ENCODE data around the gene FANCE. TPM values are rescaled to one million over a fixed set of nuclear protein-coding genes. Genes with fewer than 3 reads are reported as not detected.

The FANCE gene
- total RNA-seq, 2 experiments from 2014 or later, result 14.9 to 15.9 TPM

DNA sequence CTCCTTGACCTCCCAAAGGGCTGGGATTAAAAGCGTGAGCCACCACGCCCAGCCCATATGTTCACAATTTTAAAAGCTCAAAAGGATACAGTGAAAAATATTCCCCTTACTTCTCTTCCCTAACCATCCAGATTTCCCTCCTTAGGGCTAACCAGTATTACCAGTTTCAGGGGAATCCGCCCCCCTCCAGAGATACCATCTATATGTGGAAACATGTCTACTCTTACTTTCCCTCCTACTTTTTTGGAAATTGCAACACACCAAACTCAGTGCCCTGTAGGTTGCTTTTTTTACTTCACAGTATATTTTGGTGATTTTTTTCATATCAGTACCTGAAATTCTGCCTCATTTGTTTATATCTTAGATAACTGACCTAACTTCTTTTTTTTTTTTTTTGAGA lies 9.1 kb downstream of the FANCE start:
- no peak for DNase-seq
- Mint-ChIP-seq H3K36me3 (peaks cover 23% of the 10 kb centered on the region), H3K27ac (no peak overlapping the region), H3K4me3 (no peak overlapping the region), H3K4me1 (peaks cover 7% of the 10 kb centered on the region), H3K9me3 (no peaks in the 10 kb centered on the region), H3K27me3 (no peaks in the 10 kb centered on the region)
- no peak for ATAC-seq (ENCODE audit: low read depth)
- POLR2A ChIA-PET, result no interaction called here

DNA sequence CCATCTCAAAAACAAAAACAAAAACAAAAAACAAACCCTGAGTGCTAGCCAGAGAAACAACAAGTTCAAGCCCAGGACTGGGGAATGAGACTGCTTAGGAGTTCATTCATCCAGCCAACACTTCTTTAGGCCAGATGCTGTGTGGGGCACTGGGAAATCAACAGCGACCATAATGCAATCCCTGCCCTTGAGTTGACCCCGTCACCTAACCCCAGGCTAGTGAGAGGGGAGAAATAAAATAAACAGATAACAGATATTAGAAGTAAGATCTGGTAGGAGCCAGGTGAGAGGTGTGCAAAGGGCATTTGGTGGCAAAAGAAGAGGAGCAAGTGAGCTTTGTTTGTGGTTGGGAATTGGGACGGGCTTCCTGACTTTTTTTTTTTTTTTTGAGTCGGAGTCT lies 11.2 kb downstream of the FANCE start:
- POLR2A ChIA-PET, result interaction anchor here (0.6 kb wide), 1 partner anchor 165 kb away, joined by 5 read pairs; no protein-coding TSS in a partner anchor
- no peak overlapping the region for H3K4me3 Mint-ChIP-seq
- peaks cover 8% of the 10 kb centered on the region for H3K4me1 Mint-ChIP-seq
- H3K9me3 Mint-ChIP-seq, result no peaks in the 10 kb centered on the region
- ATAC-seq (ENCODE audit: low read depth) (no peak), DNase-seq (no peak)
- no peaks in the 10 kb centered on the region for H3K27me3 Mint-ChIP-seq
- no peak overlapping the region for H3K27ac Mint-ChIP-seq
- peaks cover 34% of the 10 kb centered on the region for H3K36me3 Mint-ChIP-seq

DNA sequence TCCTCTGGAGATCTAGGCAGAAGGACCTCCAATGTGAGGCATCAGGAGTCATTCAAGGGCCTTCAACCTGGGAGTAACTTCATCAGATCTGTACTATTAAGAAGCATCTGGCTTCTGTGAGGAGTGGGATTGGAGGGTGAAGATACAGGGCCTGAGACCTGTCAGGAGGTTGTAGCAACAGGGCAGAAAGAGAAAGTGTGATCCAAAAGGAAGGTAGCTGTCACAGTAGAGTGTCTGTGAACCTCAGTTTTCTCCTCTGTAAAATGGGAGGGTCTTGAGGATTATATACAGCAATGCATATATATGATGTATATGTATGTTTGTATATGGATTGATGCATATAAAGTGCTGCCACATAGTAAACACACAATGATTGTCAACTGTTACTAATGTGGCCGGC lies 13.5 kb downstream of the FANCE start:
- H3K27me3 Mint-ChIP-seq, result no peaks in the 10 kb centered on the region
- no peak overlapping the region for H3K27ac Mint-ChIP-seq
- POLR2A ChIA-PET, result interaction anchor here (3.1 kb wide), 1 partner anchor 168 kb away, joined by 13 read pairs; the partner anchor contains the start of gene DEF6
- DNase-seq (no peak), ATAC-seq (ENCODE audit: low read depth) (no peak)
- H3K36me3 Mint-ChIP-seq, result peaks cover 42% of the 10 kb centered on the region
- no peak overlapping the region for H3K4me3 Mint-ChIP-seq
- H3K9me3 Mint-ChIP-seq, result no peaks in the 10 kb centered on the region
- H3K4me1 Mint-ChIP-seq, result peaks cover 22% of the 10 kb centered on the region

DNA sequence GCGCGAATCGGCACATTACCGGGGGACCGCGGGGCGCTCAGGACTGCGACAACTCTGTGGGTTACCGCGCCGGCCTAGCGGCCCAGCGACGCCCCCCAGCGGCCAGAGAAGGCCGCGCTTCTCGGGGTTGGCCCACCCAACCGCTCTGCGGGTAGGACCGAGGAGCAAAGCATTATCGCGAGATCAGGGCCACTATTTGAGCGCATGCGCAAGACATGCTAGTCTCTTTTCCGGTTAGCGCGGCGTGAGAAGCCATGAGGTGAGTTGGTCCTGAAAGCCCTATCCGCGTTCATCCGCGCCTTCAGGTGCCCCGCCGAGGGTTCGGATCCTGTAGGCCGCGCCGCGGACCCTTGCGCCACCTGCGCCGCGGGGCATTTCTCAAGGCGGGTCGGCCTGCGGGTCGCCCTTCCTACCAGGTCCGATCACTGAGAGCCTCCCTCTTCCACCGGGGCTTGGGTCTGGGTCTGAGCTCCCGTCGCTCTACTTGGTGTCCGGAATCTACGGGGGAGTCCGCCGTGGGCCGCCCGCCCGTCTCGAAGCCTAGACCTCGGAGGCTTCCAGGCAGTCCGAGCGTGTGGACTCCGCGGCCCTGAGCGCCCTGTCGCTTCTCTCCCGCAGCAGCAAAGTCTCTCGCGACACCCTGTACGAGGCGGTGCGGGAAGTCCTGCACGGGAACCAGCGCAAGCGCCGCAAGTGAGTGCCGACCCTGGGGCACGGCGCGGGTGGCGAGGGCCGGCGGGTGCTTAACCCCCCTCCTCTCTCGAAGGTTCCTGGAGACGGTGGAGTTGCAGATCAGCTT lies 16.2 kb downstream of the FANCE start, which contains the start of gene RPL10A:
TSS of gene RPL10A (plus strand) at position 221 of the 799 bp plus-strand sequence. CDS start at position 255, 34 bp downstream.
- Mint-ChIP-seq H3K4me1 (peaks cover 36% of the 10 kb centered on the region), H3K27ac (peak within 1 kb of the TSS; percentile 99), H3K4me3 (peak within 1 kb of the TSS; percentile 97)

DNA sequence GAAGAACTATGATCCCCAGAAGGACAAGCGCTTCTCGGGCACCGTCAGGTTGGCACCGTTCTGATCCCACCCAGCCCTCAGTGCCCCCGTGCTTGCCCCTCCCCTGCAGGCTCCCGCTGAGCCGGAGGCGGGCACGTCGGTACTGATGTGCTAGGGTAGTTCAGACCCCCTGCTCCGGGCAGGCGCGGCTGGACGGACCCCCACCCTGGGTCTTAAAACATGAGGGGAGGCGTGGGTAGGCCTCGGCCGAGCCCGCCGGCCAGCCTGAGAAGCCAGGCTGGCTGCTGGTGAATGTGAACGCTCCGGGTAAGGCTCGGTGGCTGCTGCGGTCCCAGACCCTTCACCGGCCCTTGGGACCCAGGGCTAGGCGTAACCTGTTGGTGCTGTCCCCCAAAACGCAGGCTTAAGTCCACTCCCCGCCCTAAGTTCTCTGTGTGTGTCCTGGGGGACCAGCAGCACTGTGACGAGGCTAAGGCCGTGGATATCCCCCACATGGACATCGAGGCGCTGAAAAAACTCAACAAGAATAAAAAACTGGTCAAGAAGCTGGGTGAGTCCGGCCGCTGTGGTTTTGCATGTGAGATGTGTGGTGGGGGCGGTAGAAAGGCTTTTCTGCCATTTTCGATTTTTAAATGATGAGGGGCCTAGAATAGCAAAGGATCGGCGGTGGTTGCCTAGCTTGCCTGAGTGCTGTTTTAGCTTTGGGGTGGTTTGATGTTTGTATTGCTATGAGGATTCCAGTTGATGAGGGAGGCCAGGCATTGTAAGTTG lies 17.0 kb downstream of the FANCE start:
- H3K9me3 Mint-ChIP-seq, result no peaks in the 10 kb centered on the region
- POLR2A ChIA-PET, result interaction anchor here (1.0 to 3.4 kb wide), 9 partner anchors 14 to 210 kb away, joined by 3 to 13 read pairs (median 6); partner anchors contain the start of genes DEF6 and ZNF76
- H3K4me1 Mint-ChIP-seq, result peaks cover 35% of the 10 kb centered on the region
- H3K27me3 Mint-ChIP-seq, result no peaks in the 10 kb centered on the region
- ATAC-seq (ENCODE audit: low read depth), result peak; percentile 3
- no peak for DNase-seq
- H3K27ac Mint-ChIP-seq, result peak overlapping the region; percentile 99
- peaks cover 34% of the 10 kb centered on the region for H3K36me3 Mint-ChIP-seq
- peak overlapping the region; percentile 97 for H3K4me3 Mint-ChIP-seq

More for the DNA sequence above, 16.2 kb downstream of the FANCE start, which contains the start of gene RPL10A:
- Mint-ChIP-seq H3K36me3 (peaks cover 37% of the 10 kb centered on the region), H3K27me3 (no peaks in the 10 kb centered on the region), H3K9me3 (no peaks in the 10 kb centered on the region)
- POLR2A ChIA-PET, result interaction anchor here (0.9 to 3.4 kb wide), 12 partner anchors 10 to 209 kb away, joined by 3 to 13 read pairs (median 6); partner anchors contain the start of genes DEF6, FANCE, PPARD and ZNF76
- DNase-seq (peak; percentile 95), ATAC-seq (ENCODE audit: low read depth) (peak; percentile 90)

DNA sequence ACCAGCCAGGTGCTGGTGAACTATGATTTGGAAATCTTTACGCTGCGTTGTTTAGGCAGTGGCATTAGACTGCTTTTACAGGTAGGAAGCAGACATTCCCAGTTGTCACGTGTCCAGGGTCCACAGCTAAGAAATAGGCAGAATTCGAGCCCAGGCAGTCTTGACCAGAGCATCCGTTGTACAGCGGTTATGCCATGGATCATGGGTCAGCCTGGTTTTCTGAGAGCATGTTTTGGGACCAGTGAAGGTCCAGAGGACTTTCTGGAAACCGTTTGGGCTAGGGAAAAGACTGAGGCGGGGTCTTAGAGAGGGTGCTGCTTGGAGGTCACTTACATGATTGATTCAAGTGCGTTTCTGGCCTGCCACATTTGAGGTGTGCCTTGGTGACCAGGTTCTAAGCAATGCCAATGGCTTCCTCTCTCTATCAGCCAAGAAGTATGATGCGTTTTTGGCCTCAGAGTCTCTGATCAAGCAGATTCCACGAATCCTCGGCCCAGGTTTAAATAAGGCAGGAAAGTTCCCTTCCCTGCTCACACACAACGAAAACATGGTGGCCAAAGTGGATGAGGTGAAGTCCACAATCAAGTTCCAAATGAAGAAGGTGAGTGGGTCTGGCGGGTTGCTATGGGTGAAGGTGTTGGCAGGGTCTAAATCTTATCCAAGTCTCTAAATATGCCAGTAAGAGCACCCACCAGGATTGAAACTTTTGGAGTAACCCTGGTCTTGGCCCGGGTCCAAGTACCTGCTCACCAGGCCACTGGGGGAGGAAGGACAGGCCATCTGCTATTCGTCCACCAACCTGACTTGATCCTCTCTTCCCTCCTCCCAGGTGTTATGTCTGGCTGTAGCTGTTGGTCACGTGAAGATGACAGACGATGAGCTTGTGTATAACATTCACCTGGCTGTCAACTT lies 17.9 kb downstream of the FANCE start:
- no peak for DNase-seq
- peaks cover 31% of the 10 kb centered on the region for H3K36me3 Mint-ChIP-seq
- H3K4me3 Mint-ChIP-seq, result peak overlapping the region; percentile 97

DNA sequence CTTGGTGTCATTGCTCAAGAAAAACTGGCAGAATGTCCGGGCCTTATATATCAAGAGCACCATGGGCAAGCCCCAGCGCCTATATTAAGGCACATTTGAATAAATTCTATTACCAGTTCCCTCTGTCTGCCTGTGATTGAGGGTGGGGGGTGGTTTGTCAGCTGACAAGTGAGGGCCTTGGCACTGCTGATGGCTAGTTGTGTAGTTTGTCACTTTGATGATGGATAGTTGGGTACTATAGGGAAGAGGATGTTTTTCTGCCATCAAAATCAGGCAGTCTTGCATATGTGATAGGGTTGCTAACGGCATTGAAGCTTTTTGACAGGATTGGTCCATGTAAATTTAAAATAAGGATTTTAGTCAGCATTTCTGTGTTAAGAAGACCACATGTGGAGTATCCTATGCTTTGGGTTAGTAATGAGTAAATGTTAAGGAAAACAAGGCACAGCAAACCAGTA lies 18.6 kb downstream of the FANCE start:
- Mint-ChIP-seq H3K36me3 (peaks cover 31% of the 10 kb centered on the region), H3K27ac (peak overlapping the region; percentile 99), H3K9me3 (no peaks in the 10 kb centered on the region), H3K4me3 (peak overlapping the region; percentile 97), H3K4me1 (peaks cover 35% of the 10 kb centered on the region), H3K27me3 (no peaks in the 10 kb centered on the region)
- ATAC-seq (ENCODE audit: low read depth) (no peak), DNase-seq (no peak)
- POLR2A ChIA-PET, result interaction anchor here (1.2 to 1.8 kb wide), 2 partner anchors 20 to 169 kb away, joined by 5 read pairs; no protein-coding TSS in a partner anchor

More for the DNA sequence above, 17.9 kb downstream of the FANCE start:
- H3K27me3 Mint-ChIP-seq, result no peaks in the 10 kb centered on the region
- POLR2A ChIA-PET, result interaction anchor here (1.2 to 3.4 kb wide), 3 partner anchors 52 to 169 kb away, joined by 3 to 12 read pairs (median 5); no protein-coding TSS in a partner anchor
- H3K27ac Mint-ChIP-seq, result peak overlapping the region; percentile 99
- H3K4me1 Mint-ChIP-seq, result peaks cover 35% of the 10 kb centered on the region
- ATAC-seq (ENCODE audit: low read depth), result no peak
- H3K9me3 Mint-ChIP-seq, result no peaks in the 10 kb centered on the region

DNA sequence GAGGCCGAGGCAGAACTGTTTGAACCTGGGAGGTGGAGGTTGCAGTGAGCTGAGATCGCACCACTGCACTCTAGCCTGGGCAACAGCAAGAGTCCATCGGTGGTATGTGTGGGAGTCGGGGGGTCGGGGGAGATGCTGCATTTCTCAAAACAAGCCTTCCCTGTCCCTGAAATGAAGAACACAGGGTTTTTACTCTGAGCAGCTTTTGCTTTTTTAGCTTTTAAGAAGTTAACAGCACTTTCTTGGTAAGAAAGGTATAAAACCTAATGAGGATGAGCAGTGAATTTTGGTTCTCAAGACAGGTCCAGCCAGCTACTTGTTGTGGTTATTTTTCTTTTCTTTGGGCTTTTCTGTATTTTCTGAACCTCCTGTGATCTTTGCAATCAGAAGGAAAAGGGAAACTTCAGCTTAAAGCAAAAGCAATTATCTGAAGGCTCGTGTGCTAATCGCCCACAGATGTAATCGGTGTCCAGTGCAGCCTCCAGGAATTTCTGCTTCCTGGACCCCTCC lies 19.8 kb downstream of the FANCE start:
- POLR2A ChIA-PET, result interaction anchor here (1.8 kb wide), 1 partner anchor 18 kb away, joined by 5 read pairs; no protein-coding TSS in a partner anchor
- Mint-ChIP-seq H3K4me1 (peaks cover 35% of the 10 kb centered on the region), H3K36me3 (peaks cover 24% of the 10 kb centered on the region), H3K9me3 (no peaks in the 10 kb centered on the region), H3K4me3 (peak overlapping the region; percentile 22), H3K27me3 (no peaks in the 10 kb centered on the region), H3K27ac (peak overlapping the region; percentile 4)
- ATAC-seq (ENCODE audit: low read depth), result no peak
- no peak for DNase-seq

DNA sequence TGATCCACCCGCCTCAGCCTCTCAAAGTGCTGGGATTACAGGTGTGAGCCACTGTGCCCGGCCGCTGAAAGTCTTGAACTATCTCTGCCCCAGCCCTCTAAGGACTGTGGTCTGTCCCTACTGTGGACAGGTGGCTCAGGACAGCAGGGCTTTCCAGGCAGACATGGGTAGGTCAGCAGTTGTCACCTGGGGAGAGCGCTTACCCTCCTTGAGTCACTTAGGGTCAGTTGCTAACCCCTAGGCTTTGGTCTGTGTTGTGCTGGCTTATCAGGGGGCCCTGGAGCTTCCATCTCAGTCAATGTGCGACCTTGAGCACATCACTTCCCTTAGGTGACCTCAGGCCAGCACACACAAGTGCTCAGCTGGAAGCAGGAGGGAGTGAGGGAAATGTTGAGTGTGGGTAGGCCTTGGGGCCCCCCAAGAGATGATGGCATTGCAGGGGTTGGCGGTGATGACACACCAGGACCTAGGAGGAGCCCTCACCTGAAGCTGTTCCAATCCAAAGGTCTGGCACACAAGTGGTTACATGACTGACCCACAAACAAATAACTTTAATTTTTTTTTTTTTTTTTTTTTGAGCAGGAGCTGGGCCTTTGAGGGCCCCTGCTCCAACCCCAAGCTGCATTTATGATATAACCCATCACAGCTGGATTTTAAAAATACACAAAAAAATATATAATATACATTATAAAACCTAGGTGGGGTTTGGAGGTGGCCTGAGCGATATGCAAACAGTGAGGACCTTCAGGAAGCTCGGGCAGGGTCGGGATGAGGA lies 21.1 kb downstream of the FANCE start:
- POLR2A ChIA-PET, result no interaction called here
- H3K27me3 Mint-ChIP-seq, result no peaks in the 10 kb centered on the region
- no peak overlapping the region for H3K4me3 Mint-ChIP-seq
- H3K36me3 Mint-ChIP-seq, result peaks cover 19% of the 10 kb centered on the region
- H3K27ac Mint-ChIP-seq, result peak overlapping the region; percentile 48
- H3K4me1 Mint-ChIP-seq, result peaks cover 28% of the 10 kb centered on the region
- ATAC-seq (ENCODE audit: low read depth) (no peak), DNase-seq (no peak)
- no peaks in the 10 kb centered on the region for H3K9me3 Mint-ChIP-seq

DNA sequence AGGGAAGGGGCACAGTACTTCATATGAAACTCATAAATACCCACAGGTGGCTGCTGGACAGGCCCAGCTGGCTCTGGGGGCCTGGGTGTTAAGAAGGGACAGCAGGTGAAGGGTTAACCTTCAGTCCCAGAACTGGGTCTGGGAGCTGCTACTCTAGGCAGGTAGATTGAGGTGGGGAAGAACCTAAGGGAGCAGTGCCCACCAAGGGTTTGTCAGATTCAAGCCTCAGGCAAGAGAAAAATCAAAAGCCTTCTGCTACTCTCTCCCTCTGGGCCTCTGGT lies 21.7 kb downstream of the FANCE start:
- Mint-ChIP-seq H3K9me3 (no peaks in the 10 kb centered on the region), H3K27me3 (no peaks in the 10 kb centered on the region), H3K4me1 (peaks cover 28% of the 10 kb centered on the region), H3K27ac (no peak overlapping the region), H3K36me3 (peaks cover 19% of the 10 kb centered on the region), H3K4me3 (no peak overlapping the region)
- POLR2A ChIA-PET, result interaction anchor here (0.6 kb wide), 1 partner anchor 10 kb away, joined by 4 read pairs; no protein-coding TSS in a partner anchor
- ATAC-seq (ENCODE audit: low read depth), result no peak
- DNase-seq, result no peak

DNA sequence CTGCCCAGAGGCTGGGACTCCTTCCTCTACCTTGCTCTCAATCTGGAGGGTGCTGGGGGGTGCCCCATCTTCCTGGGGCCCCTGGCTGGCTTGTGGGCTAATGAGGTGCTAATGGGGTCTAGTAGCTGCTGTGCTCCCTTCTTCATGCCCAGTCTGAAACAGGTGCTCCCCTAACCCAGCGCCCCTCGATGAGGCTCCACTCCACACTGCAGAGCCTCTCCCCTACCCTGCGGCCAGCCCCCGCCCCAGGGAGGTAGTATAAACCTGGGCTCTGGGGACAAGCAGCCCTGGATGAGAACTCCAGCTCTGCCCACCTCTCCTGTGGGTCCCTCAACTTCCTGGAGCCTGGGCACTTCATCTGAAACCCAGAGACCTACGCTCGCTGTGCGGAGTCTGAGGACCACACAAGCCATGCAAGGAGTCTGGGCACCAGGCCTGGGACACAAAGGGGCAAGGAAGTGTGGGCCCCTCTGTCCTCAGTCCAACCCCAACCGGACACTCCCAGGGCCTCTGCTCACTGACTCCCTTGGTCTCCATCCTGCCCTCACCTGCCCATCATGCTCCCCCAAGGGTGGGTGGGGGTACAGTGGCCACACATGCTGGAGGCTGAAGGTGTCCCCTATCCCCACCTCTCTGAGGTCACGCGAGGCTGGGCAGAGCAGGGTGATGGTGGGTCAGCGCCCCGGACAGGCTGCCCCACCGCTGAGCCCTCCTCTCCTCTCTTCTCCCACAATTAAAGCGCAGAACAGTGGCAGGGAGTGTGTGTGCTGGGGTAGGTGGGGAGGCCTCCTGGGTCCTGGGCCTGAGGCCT lies 22.2 kb downstream of the FANCE start:
- peaks cover 16% of the 10 kb centered on the region for H3K36me3 Mint-ChIP-seq
- no peak overlapping the region for H3K27ac Mint-ChIP-seq
- ATAC-seq (ENCODE audit: low read depth) (no peak), DNase-seq (no peak)
- no peak overlapping the region for H3K4me3 Mint-ChIP-seq
- POLR2A ChIA-PET, result interaction anchor here (0.6 kb wide), 1 partner anchor 10 kb away, joined by 4 read pairs; no protein-coding TSS in a partner anchor
- H3K27me3 Mint-ChIP-seq, result no peaks in the 10 kb centered on the region
- H3K4me1 Mint-ChIP-seq, result peaks cover 27% of the 10 kb centered on the region
- H3K9me3 Mint-ChIP-seq, result no peaks in the 10 kb centered on the region
